GM12891 (cell line): ENCODE measurements around the gene MYO18A.
A peak's percentile ranks its signal among the peaks of the same experiment; 100 is the strongest.
"Not testable (repeated sequence)": the region's sequence is repeated elsewhere in the genome, so short reads cannot be mapped to it uniquely, and the experiment has no call there.

Experiments
- DNase-seq: peaks from one replicate; pipeline ENCODE4 v3.0.0; 2011; ENCODE audit warnings: low spot score; ENCODE audit not compliant: insufficient read length
- FAIRE-seq: peaks from 2 replicates; lab custom pipeline; 2011; peaks lifted over from hg19 to GRCh38; lab: Jason Lieb, UNC
- PAX5 ChIP-seq: IDR thresholded peaks from 2 replicates; pipeline ENCODE4 v1.6.1; 2011; ENCODE audit warnings: low read length, moderate library complexity, mild to moderate bottlenecking; ENCODE audit not compliant: insufficient read depth, severe bottlenecking
- POLR2A ChIP-seq: IDR thresholded peaks from 2 replicates; pipeline ENCODE4 v1.6.1; 2011; ENCODE audit warnings: low read depth, low read length, control low read depth
- POLR2AphosphoS5 ChIP-seq: IDR thresholded peaks from 2 replicates; pipeline ENCODE4 v1.6.1; 2011; ENCODE audit warnings: low read depth, low read length, control low read depth
- POU2F2 ChIP-seq: IDR thresholded peaks from 2 replicates; pipeline ENCODE4 v1.6.1; 2011; ENCODE audit warnings: low read depth, mild to moderate bottlenecking, control low read depth, low read length, moderate library complexity
- SPI1 ChIP-seq: IDR thresholded peaks from 2 replicates; pipeline ENCODE4 v1.6.1; 2011; ENCODE audit warnings: low read depth, low read length, control low read depth
- TAF1 ChIP-seq: IDR thresholded peaks from 2 replicates; pipeline ENCODE4 v1.6.1; 2011; ENCODE audit warnings: low read depth, low read length, control low read depth

The MYO18A gene

DNA sequence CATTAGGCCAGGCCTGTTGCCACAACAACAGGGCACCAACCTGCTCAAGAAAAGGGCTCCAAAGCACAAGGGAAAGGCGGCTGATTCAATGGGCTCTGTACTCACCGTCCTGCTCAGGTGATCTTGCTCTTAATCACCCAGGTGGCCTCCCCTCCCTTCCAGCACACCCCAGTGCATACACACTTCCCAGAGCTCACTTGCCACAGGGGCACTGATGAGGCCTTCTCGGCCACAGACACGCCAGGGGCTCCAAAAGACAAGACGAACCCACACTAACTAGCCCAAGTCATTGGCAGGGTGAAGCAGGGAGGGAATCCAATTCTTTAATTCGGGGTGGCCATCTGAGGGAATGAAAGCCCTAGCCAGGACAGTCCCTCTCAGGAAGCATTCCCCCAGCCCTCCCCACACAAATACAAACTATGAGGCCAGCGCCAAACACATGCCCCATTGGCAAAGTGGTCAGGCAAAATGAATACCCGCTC is 1.4 kb downstream of the MYO18A start:
- TF ChIP-seq POLR2AphosphoS5: no peak
- TF ChIP-seq SPI1: no peak
- no peak for TF ChIP-seq POU2F2
- TF ChIP-seq TAF1: no peak
- TF ChIP-seq POLR2A: no peak
- TF ChIP-seq PAX5: no peak
- DNase-seq: no peak
- no peak for FAIRE-seq

DNA sequence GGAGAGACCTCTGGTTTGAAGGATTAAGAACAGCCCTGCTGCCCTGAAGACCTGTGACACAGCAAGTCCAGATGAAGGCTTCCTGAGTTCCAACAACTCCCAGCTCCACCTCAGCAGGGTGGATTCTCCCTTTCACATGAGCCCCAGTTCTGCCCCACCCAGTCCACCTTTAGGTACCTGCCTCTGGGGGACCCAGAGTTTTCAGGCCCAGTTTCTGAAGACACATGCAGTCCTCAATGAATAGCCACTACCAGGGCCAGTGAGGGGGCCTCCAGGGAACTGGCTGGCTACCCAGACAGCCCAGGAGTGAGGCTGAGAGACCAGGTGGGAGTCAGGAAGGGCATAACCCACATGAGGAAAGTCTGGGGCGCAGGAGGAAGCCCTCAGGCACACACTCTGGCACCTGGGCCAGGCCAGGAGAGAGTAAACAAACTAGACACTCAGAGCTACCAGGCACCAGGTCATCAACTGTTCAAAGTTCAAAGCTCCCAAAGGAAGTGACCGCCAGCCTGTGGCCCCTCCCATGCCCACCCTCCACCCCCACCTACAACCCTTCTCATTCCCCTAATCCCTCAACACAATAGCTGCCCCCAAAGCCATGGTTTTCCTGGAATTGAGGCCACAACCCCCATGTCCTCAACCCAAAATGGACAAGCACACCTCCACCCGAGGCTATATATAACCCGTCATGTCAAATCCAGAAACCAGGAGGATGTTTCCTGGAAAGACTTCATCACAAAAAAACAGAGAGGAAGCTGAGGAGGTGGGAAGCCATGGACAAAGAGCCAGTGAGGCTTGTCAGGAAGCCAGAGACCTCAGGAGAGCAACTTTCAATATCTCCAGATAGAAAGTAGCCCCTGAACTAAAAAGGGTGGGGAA is 2.1 kb downstream of the MYO18A start:
- TF ChIP-seq POLR2A (no peak), TAF1 (no peak), PAX5 (no peak), POLR2AphosphoS5 (no peak), SPI1 (no peak), POU2F2 (no peak)
- FAIRE-seq: no peak
- DNase-seq: no peak

DNA sequence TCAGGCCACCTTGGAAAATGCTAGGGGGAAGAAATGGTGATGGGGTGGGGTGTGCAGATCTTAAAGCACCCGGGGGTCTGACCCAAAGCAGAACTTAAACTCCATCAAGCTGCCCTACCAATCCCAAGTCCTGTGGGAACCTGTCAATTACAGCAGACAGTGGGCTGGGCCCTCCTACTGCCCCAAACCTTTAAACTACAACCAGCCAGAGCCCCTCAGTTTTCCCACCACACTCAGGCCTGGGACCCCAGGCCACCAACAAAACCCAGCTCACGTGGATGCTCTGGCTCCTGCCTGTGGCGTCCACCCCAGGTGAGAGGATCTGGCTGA is 2.7 kb downstream of the MYO18A start:
- FAIRE-seq: no peak
- no peak for DNase-seq
- TF ChIP-seq PAX5 (no peak), POLR2AphosphoS5 (no peak), SPI1 (no peak), TAF1 (no peak), POLR2A (no peak), POU2F2 (no peak)

DNA sequence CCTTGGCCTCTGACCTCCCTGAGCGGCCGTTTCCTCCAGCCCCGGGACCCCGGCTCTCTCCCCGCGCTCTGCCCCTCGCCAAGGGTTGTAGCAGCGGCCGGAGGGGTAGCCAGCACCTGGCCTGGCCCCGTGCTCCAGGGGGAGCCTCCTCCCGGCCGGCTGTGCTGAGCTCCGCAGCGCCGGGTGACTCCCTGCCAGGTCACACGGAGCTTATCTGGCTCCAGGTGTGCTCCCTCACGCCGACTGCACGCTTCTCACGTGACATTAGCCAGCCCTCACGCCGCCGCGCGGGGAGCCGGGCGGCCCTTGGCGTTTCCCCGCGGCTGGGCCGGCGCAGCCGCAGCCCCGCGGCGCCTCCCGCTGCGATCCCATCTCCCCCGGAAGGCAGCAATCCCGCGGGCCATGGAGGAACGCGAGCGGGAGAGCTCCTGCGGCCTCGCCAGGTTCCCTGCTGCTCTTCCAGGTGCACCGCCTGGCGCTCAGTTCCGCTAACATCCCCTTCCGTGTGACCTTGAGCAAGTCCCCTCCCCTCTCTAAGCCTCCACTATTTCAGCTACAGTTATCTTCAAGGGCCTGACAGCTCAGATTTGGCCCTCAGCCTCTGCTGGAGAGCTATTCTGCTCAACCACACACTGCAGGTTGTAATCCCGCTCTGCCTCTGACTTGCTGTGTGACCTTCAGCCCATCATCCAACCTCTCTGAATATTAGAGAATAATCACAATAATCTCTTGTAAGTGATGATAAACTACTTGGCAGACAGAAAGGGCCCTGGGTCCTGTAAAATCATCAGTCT is 3.4 kb downstream of the MYO18A start:
- TF ChIP-seq POU2F2: no peak; the same call in 1 of the 2 replicates
- TF ChIP-seq PAX5: no peak
- TF ChIP-seq POLR2A: peak; percentile 45; the same call in 1 of the 2 replicates
- peak; percentile 27; the same call in 1 of the 2 replicates for TF ChIP-seq POLR2AphosphoS5
- TF ChIP-seq SPI1: 0 out of 2 replicates have a peak, but pooled peaks have one; percentile 41
- no peak for TF ChIP-seq TAF1
- peak; percentile 91 for FAIRE-seq
- peak; percentile 81 for DNase-seq

DNA sequence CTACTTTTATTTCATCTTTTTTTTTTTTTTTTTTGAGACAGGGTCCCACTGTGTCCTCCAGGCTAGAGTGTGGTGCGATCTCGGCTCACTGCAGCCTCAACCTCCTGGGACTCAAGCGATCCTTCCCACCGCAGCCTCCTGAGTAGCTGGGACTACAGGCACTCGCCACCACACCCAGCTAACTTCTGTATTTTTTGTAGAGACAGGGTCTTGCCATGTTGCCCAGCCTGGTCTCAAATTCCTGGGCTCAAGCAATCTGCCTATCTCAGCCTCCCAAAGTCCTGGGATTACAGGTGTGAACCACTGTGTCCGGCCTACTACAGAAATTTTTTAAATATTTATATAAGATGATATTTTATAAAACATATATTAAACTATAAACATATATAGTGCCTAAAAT is 4.8 kb downstream of the MYO18A start:
- FAIRE-seq (no peak), DNase-seq (no peak)
- TF ChIP-seq SPI1: no peak
- TF ChIP-seq POU2F2: no peak
- no peak for TF ChIP-seq POLR2A
- TF ChIP-seq PAX5: no peak
- TF ChIP-seq POLR2AphosphoS5: no peak
- TF ChIP-seq TAF1: no peak

DNA sequence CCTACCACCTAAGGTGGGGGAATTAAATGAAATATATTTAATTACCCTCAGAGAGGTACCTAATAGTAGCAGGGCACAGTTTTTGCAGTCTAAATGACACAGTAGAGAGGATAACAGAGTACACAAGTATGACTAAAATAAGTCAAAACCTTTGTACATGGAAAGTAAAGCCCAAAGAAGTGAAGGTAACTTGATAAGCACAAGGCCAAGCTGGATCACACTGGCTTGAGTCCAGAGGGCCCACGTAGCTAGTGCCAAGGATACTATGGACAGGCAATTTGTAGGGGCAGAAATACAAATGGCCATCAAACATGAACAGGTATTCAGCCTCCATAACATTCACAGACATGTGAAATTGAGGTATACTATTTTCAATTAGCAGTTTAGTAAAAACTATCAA is 7.6 kb downstream of the MYO18A start:
- TF ChIP-seq POLR2A: no peak
- no peak for TF ChIP-seq POU2F2
- TF ChIP-seq TAF1: no peak
- TF ChIP-seq POLR2AphosphoS5: no peak
- no peak for TF ChIP-seq PAX5
- no peak for TF ChIP-seq SPI1
- DNase-seq (no peak), FAIRE-seq (no peak)

DNA sequence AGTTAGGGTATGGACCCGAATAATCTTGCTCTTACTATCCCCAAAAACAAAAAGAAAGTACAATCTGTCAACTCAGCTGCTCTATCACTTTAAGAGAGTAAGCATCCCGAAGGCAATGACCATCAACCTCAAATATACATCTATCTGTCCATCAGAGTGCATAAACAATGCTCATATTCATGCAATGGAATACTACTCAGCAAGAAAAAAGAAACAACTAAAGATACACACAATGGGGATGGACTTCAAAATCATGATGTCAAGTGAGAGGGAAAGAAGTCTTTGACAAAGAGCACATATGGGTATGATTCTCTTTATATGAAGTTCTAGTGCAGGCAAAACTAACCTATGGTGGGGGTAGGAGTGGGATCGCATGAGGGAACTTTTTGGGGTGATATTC is 9.5 kb downstream of the MYO18A start:
- no peak for FAIRE-seq
- TF ChIP-seq POLR2AphosphoS5 (no peak), POLR2A (no peak)
- no peak for DNase-seq

DNA sequence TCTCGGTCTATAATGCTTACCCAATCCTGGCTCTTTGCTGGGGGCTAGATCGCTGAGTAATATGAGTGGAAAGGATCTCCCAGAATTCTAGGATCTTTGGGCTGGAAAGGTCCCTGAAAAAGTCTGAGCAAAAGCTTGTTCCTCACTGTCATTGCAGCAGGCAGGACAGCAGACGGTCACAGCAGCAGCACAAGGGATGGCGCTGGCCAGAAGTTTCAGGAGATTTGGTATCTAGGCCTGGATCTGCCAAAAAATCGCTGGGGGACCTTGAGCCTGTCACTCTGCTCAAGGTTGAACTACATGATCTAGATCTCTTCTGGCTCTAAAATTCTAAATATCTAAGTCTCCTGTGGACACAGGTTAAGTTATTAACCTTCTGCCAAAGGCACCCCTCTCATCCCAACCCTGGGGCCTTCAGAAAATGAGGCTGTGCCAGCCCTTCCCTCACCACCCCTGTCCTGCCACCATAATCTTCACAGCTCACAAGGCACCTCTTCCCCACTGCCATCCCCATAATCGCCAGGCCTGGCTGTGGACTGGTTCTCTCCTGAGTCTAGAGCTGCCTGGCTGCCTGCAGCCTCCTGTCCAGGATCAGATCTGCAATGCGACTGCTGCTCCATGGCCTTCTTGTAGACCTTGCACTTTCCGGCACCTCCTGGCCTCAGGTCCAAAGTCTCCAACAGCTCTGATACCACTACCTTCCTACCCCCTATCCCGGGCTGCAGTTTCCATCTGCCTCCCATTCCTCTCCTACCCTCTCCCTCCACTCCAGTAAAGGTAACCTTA is 10.2 kb downstream of the MYO18A start:
- DNase-seq: no peak
- no peak for FAIRE-seq
- TF ChIP-seq TAF1 (no peak), POLR2AphosphoS5 (no peak), PAX5 (no peak), SPI1 (no peak), POU2F2 (no peak), POLR2A (no peak)

DNA sequence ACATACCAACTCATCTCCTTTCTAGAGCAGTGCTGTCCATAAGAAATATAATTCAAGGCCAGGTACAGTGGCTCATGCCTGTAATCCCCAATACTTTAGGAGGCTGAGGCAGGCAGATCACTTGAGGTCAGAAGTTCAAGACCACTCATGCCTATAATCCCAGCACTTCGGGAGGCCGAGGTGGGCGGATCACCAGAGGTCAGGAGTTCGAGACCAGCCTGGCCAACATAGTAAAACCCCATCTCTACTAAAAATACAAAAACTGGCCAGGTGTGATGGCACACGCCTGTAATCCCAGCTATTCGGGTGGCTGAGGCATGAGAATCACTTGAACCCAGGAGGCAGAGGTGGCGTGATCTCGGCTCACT is 11.5 kb downstream of the MYO18A start:
- FAIRE-seq, DNase-seq: not testable (repeated sequence)
